NB4 (cell line): ENCODE results near the gene TMC7.

Experiments used
- POLR2A ChIP-seq: IDR thresholded peaks from 2 replicates; pipeline ENCODE4 v1.6.1; 2011; ENCODE audit warnings: mild to moderate bottlenecking; ENCODE audit not compliant: insufficient read length; ENCODE audit errors: extremely low read depth
- TF ChIP-seq, protein P1 (sequence below): IDR thresholded peaks from one replicate; pipeline ENCODE4 v1.5.1; 2012; ENCODE audit warnings: low read depth, low read length

DNA sequence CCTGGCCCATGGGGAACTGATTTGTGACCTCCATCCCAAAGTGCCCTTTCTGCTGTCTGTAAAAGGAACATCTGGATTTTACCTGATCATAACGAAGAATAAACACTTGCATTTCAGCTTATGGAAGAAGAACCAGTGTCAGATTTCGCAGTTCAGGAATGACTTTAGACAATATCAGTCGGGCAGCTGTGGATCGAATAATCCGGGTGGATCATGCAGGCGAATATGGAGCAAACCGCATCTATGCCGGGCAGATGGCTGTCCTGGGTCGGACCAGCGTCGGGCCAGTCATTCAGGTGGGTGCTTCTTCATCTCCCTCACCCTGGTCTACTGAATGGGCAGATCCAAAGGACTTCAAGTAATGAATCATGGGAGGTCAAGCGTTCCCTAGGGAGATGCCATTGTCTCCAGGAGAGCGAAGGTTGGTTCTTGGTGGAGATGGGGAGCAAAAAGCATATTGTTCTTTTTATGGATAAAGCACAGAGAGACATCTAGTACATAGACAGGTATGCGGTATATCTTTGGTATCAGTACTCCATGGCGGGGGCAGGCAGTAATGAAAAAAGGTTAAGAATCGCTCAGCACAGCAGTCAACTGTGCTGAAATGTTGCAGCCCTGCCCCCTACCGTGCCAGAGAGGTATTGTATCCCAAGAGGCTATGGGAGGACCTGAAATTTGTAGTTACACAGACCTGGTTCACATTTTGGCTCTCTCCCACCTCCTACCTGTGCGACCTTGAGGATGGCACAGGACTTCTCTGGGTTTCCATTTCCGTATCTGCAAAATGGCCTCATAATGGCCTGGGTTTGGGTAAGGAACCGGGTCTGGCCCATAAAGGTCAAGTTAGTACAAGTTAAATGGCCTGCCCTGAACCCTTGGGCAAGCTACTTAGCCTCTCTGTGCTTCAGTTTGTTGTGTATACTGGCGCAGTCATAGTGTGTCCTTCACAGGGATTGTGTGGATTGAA lies 88.4 kb downstream of the TMC7 start:
- TF ChIP-seq, protein P1, sequence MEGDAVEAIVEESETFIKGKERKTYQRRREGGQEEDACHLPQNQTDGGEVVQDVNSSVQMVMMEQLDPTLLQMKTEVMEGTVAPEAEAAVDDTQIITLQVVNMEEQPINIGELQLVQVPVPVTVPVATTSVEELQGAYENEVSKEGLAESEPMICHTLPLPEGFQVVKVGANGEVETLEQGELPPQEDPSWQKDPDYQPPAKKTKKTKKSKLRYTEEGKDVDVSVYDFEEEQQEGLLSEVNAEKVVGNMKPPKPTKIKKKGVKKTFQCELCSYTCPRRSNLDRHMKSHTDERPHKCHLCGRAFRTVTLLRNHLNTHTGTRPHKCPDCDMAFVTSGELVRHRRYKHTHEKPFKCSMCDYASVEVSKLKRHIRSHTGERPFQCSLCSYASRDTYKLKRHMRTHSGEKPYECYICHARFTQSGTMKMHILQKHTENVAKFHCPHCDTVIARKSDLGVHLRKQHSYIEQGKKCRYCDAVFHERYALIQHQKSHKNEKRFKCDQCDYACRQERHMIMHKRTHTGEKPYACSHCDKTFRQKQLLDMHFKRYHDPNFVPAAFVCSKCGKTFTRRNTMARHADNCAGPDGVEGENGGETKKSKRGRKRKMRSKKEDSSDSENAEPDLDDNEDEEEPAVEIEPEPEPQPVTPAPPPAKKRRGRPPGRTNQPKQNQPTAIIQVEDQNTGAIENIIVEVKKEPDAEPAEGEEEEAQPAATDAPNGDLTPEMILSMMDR: peak; percentile 60
- TF ChIP-seq POLR2A: no peak
